GM23338 (cell line): Measurements from ENCODE around the gene DSCAML1. TPM values are rescaled to one million over a fixed set of nuclear protein-coding genes. Genes with fewer than 3 reads are reported as not detected.

Experiments
- ATAC-seq: fragments of 200-7000 bp; cut with Tn5 transposase; 3 replicates; pipeline ENCODE4 v1.9.1; 2020
- DNase-seq: peaks from one replicate; pipeline ENCODE4 v3.0.0-alpha.2; 2015; ENCODE audit warnings: low spot score
- H2AFZ ChIP-seq: fragments of 200-600 bp; sonication (generic); 2 replicates; pipeline ENCODE4 v1.8.0; 2016; ENCODE audit warnings: antibody characterized with exemption, mild to moderate bottlenecking, moderate library complexity
- H3F3A ChIP-seq: fragments of 200-600 bp; sonication (generic); replicated peaks from 2 replicates; pipeline ENCODE4 v1.8.0; 2017; ENCODE audit warnings: antibody characterized with exemption, mixed run types, low read depth
- H3K27ac ChIP-seq: fragments of 200-600 bp; sonication (generic); 2 replicates; pipeline ENCODE4 v1.6.1; 2016; ENCODE audit warnings: low read depth
- H3K27me3 ChIP-seq: fragments of 200-600 bp; sonication (generic); 2 replicates; pipeline ENCODE4 v1.8.0; 2016; ENCODE audit warnings: mild to moderate bottlenecking, mixed run types, moderate library complexity; ENCODE audit not compliant: insufficient read depth
- H3K36me3 ChIP-seq: fragments of 200-600 bp; sonication (generic); 2 replicates; pipeline ENCODE4 v1.8.0; 2016; ENCODE audit warnings: mild to moderate bottlenecking; ENCODE audit not compliant: insufficient read depth
- H3K4me1 ChIP-seq: fragments of 200-600 bp; sonication (generic); 2 replicates; pipeline ENCODE4 v1.8.0; 2016; ENCODE audit warnings: mild to moderate bottlenecking, moderate library complexity; ENCODE audit not compliant: insufficient read depth
- H3K4me2 ChIP-seq: fragments of 200-600 bp; sonication (generic); 2 replicates; pipeline ENCODE4 v1.7.1; 2017; ENCODE audit warnings: mixed run types
- H3K4me3 ChIP-seq: fragments of 200-600 bp; sonication (generic); 2 replicates; pipeline ENCODE4 v1.6.1; 2016; ENCODE audit warnings: mixed run types
- H3K79me2 ChIP-seq: fragments of 200-600 bp; sonication (generic); replicated peaks from 2 replicates; pipeline ENCODE4 v1.8.0; 2017; ENCODE audit warnings: mild to moderate bottlenecking; ENCODE audit not compliant: insufficient read depth
- H3K9me2 ChIP-seq: fragments of 200-600 bp; sonication (generic); 2 replicates; pipeline ENCODE4 v1.8.0; 2017; ENCODE audit not compliant: insufficient read depth
- H4K20me1 ChIP-seq: fragments of 200-600 bp; sonication (generic); replicated peaks from 2 replicates; pipeline ENCODE4 v1.8.0; 2017; ENCODE audit warnings: mild to moderate bottlenecking; ENCODE audit not compliant: insufficient read depth
- H3K27ac Mint-ChIP-seq: 2 replicates; pipeline ENCODE4 v1.8.0; 2020; ENCODE audit warnings: inconsistent platforms, mild to moderate bottlenecking, moderate library complexity, mixed read lengths
- H3K27me3 Mint-ChIP-seq: 3 replicates; pipeline ENCODE4 v1.8.0; 2022; ENCODE audit warnings: low read depth, mild to moderate bottlenecking, moderate library complexity, mixed read lengths, inconsistent platforms; ENCODE audit not compliant: insufficient read depth, poor library complexity
- H3K36me3 Mint-ChIP-seq: 3 replicates; pipeline ENCODE4 v1.8.0; 2021; ENCODE audit warnings: low read depth, mild to moderate bottlenecking, inconsistent platforms, moderate library complexity, mixed read lengths
- H3K4me1 Mint-ChIP-seq: 3 replicates; pipeline ENCODE4 v1.8.0; 2020; ENCODE audit warnings: mild to moderate bottlenecking, inconsistent platforms, mixed read lengths
- H3K4me3 Mint-ChIP-seq: 3 replicates; pipeline ENCODE4 v1.8.0; 2021; ENCODE audit warnings: moderate library complexity, mild to moderate bottlenecking, inconsistent platforms, mixed read lengths
- H3K9me3 Mint-ChIP-seq: 3 replicates; pipeline ENCODE4 v1.8.0; 2020; ENCODE audit warnings: moderate library complexity, mild to moderate bottlenecking, inconsistent platforms, mixed read lengths
- CREB1 ChIP-seq: fragments of 250-450 bp; sonication (Bioruptor Pico); IDR thresholded peaks from 2 replicates; pipeline ENCODE4 v1.5.0; 2020; ENCODE audit warnings: low read depth, mild to moderate bottlenecking, moderate library complexity
- JUNB ChIP-seq: IDR thresholded peaks from one replicate; pipeline ENCODE4 v1.6.1; 2016; ENCODE audit warnings: antibody characterized with exemption; ENCODE audit not compliant: unreplicated experiment
- POLR2AphosphoS5 ChIP-seq: IDR thresholded peaks from 2 replicates; pipeline ENCODE4 v1.6.1; 2016; ENCODE audit warnings: antibody characterized with exemption, low read depth
- STAT1 ChIP-seq: IDR thresholded peaks from one replicate; pipeline ENCODE4 v1.6.1; 2016; ENCODE audit warnings: antibody characterized with exemption; ENCODE audit not compliant: unreplicated experiment
- polyA plus RNA-seq: library from polyadenylated mRNA; unstranded; fragments of >200 nt; fragmentation: Nextera tagmentation; extraction: Ambion mirVana; gene quantifications from 2 replicates; pipeline ENCODE4 v1.2.1, GENCODE V29; 2016
- total RNA-seq: library from RNA; depleted of rRNA; stranded (reverse); fragments of >200 nt; shearing (Covaris generic); gene quantifications from 2 replicates; pipeline ENCODE4 v1.2.3, GENCODE V29; 2014
- TF ChIP-seq, protein P1 (sequence below), 2 experiments: fragments of 200-600 bp in 1 of 2; sonication (generic) in 1 of 2; conservative IDR thresholded peaks; 2 replicates each; pipeline versions ENCODE4 v1.5.1 to v1.6.1; 2016 to 2017; ENCODE audit warnings: antibody characterized with exemption in 2 of 2, low read depth in 2 of 2, mild to moderate bottlenecking in 2 of 2, moderate library complexity in 1 of 2
- TF ChIP-seq, protein P2 (sequence below): fragments of 250-450 bp; sonication (Bioruptor Pico); IDR thresholded peaks from 2 replicates; pipeline ENCODE4 v1.5.0; 2020; ENCODE audit warnings: mild to moderate bottlenecking, moderate library complexity

DSCAML1 gene
- total and polyA plus RNA-seq, 2 experiments from 2014 or later: 0.17 TPM; not detected in 1

DNA sequence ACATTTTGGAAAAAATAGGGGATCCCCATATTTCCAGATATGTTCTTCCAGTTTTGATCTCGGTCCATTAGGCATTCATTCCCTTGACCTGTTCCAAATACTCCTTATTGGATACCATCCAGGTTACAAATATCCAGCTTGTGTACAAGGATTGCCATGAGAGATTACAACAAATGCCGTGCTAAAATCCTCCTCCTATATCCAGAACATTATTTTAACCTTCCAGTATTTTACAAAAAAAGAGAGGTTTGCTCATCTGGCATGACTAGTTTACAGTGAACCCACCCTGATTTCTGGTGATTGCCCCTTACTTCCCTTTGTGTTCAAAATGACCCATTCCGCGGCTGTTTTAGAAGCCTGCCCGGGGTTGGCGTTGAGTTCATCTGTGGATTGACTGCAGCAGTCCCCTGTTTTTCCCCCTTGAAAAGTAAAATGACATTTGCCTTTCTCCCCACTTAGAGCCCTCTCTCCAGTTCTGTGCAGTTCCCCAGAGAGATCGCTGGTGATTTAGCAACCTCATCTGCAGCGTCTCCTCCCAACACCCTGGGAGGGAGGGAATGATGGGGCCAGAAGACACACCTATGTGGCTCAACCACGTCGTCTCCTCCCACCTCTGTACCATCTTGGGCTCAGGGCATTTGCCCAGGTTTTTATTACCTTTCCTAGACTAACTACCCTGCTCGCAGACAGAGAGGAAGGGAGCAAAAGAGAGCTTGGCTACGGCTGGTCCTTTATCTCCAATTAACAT, 73.6 kb downstream of the DSCAML1 start:
- Histone ChIP-seq H4K20me1 (no peaks in the 10 kb centered on the region), H3K27ac (no peak overlapping the region), H2AFZ (no peak overlapping the region), H3K4me3 (peak overlapping the region; percentile 18; the same call in 1 of the 2 replicates), H3K79me2 (no peaks in the 10 kb centered on the region), H3K4me1 (peaks cover 43% of the 10 kb centered on the region), H3K9me2 (no peaks in the 10 kb centered on the region), H3K27me3 (peaks cover 14% of the 10 kb centered on the region), H3K4me2 (peak overlapping the region; percentile 65), H3K36me3 (no peaks in the 10 kb centered on the region), H3F3A (no peaks in the 10 kb centered on the region)
- Mint-ChIP-seq H3K4me1 (peaks cover 45% of the 10 kb centered on the region), H3K27ac (no peak overlapping the region), H3K36me3 (no peaks in the 10 kb centered on the region), H3K9me3 (no peaks in the 10 kb centered on the region), H3K27me3 (peaks cover 9% of the 10 kb centered on the region), H3K4me3 (no peak overlapping the region)
- TF ChIP-seq JUNB (no peak), CREB1 (CRISPR knock-in tag) (no peak), STAT1 (no peak)
- TF ChIP-seq, protein P1, sequence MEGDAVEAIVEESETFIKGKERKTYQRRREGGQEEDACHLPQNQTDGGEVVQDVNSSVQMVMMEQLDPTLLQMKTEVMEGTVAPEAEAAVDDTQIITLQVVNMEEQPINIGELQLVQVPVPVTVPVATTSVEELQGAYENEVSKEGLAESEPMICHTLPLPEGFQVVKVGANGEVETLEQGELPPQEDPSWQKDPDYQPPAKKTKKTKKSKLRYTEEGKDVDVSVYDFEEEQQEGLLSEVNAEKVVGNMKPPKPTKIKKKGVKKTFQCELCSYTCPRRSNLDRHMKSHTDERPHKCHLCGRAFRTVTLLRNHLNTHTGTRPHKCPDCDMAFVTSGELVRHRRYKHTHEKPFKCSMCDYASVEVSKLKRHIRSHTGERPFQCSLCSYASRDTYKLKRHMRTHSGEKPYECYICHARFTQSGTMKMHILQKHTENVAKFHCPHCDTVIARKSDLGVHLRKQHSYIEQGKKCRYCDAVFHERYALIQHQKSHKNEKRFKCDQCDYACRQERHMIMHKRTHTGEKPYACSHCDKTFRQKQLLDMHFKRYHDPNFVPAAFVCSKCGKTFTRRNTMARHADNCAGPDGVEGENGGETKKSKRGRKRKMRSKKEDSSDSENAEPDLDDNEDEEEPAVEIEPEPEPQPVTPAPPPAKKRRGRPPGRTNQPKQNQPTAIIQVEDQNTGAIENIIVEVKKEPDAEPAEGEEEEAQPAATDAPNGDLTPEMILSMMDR (conservative IDR thresholded peaks at IDR 0.05; ENCODE audit: low read depth in 2 of 2): no peak
- DNase-seq (peak; percentile 33), ATAC-seq (peak; percentile 45)

DNA sequence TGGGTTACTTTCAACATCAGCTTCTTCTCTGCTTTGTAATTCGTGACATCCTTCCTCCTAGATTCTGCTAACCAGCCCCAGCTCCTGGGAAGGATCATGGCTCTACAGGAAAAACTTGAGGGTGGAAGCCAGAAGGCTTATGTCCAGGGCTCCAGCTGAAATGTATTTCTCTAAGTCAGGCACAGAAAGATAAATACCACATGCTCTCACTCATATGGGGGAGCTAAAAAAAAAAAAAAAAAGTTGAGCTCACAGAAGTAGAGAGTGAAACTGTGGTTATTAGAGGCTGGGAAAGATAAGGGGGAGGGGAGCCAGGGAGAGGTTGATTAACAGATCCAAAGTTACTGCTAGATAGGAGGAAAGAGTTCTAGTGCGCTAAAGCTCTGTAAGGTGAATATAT, 74.9 kb downstream of the DSCAML1 start:
- Histone ChIP-seq H3K27me3 (peaks cover 14% of the 10 kb centered on the region), H3K4me3 (no peak overlapping the region), H3K36me3 (no peaks in the 10 kb centered on the region), H3K27ac (no peak overlapping the region), H3K4me2 (peak overlapping the region; percentile 64), H3K79me2 (no peaks in the 10 kb centered on the region), H4K20me1 (no peaks in the 10 kb centered on the region), H3F3A (no peaks in the 10 kb centered on the region), H2AFZ (no peak overlapping the region), H3K4me1 (peaks cover 49% of the 10 kb centered on the region), H3K9me2 (no peaks in the 10 kb centered on the region)
- no peak for ATAC-seq
- Mint-ChIP-seq H3K4me3 (no peak overlapping the region), H3K27me3 (peaks cover 17% of the 10 kb centered on the region), H3K9me3 (no peaks in the 10 kb centered on the region), H3K27ac (no peak overlapping the region), H3K4me1 (peaks cover 58% of the 10 kb centered on the region), H3K36me3 (no peaks in the 10 kb centered on the region)
- TF ChIP-seq POLR2AphosphoS5: no peak
- TF ChIP-seq, protein P2, sequence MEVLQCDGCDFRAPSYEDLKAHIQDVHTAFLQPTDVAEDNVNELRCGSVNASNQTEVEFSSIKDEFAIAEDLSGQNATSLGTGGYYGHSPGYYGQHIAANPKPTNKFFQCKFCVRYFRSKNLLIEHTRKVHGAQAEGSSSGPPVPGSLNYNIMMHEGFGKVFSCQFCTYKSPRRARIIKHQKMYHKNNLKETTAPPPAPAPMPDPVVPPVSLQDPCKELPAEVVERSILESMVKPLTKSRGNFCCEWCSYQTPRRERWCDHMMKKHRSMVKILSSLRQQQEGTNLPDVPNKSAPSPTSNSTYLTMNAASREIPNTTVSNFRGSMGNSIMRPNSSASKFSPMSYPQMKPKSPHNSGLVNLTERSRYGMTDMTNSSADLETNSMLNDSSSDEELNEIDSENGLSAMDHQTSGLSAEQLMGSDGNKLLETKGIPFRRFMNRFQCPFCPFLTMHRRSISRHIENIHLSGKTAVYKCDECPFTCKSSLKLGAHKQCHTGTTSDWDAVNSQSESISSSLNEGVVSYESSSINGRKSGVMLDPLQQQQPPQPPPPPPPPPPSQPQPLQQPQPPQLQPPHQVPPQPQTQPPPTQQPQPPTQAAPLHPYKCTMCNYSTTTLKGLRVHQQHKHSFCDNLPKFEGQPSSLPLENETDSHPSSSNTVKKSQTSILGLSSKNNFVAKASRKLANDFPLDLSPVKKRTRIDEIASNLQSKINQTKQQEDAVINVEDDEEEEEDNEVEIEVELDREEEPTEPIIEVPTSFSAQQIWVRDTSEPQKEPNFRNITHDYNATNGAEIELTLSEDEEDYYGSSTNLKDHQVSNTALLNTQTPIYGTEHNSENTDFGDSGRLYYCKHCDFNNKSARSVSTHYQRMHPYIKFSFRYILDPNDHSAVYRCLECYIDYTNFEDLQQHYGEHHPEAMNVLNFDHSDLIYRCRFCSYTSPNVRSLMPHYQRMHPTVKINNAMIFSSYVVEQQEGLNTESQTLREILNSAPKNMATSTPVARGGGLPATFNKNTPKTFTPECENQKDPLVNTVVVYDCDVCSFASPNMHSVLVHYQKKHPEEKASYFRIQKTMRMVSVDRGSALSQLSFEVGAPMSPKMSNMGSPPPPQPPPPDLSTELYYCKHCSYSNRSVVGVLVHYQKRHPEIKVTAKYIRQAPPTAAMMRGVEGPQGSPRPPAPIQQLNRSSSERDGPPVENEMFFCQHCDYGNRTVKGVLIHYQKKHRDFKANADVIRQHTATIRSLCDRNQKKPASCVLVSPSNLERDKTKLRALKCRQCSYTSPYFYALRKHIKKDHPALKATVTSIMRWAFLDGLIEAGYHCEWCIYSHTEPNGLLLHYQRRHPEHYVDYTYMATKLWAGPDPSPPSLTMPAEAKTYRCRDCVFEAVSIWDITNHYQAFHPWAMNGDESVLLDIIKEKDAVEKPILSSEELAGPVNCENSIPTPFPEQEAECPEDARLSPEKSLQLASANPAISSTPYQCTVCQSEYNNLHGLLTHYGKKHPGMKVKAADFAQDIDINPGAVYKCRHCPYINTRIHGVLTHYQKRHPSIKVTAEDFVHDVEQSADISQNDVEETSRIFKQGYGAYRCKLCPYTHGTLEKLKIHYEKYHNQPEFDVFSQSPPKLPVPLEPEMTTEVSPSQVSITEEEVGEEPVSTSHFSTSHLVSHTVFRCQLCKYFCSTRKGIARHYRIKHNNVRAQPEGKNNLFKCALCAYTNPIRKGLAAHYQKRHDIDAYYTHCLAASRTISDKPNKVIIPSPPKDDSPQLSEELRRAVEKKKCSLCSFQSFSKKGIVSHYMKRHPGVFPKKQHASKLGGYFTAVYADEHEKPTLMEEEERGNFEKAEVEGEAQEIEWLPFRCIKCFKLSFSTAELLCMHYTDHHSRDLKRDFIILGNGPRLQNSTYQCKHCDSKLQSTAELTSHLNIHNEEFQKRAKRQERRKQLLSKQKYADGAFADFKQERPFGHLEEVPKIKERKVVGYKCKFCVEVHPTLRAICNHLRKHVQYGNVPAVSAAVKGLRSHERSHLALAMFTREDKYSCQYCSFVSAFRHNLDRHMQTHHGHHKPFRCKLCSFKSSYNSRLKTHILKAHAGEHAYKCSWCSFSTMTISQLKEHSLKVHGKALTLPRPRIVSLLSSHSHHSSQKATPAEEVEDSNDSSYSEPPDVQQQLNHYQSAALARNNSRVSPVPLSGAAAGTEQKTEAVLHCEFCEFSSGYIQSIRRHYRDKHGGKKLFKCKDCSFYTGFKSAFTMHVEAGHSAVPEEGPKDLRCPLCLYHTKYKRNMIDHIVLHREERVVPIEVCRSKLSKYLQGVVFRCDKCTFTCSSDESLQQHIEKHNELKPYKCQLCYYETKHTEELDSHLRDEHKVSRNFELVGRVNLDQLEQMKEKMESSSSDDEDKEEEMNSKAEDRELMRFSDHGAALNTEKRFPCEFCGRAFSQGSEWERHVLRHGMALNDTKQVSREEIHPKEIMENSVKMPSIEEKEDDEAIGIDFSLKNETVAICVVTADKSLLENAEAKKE (CRISPR knock-in tag): peak; percentile 46; the same call in 1 of the 2 replicates
- no peak for DNase-seq
